ENCODE measurements around the gene CCDC149.

GRCh38 chr4:24892778-24893177 is 20.1 kb downstream of the CCDC149 start:
- TF ChIP-seq NR3C1 (CRISPR knock-in tag; IDR thresholded peaks at IDR 0.05) (no peak), MAX (IDR thresholded peaks at IDR 0.05) (no peak)

All from HepG2 (cell line).